Esophagus squamous epithelium (tissue), 4 donors: Measurements from ENCODE around the gene FLT4.

ENCODE experiments used
- POLR2A ChIP-seq, 4 donors: fragments of 450-650 bp; IDR thresholded peaks; one replicate each; pipeline ENCODE4 v1.6.1; 2017; ENCODE audit warnings: antibody characterized with exemption in 4 of 4, mild to moderate bottlenecking in 4 of 4, moderate library complexity in 3 of 4
- TF ChIP-seq, protein P1 (sequence below), 6 experiments: fragments of 450-650 bp in 4 of 6; fragments of 200-600 bp in 2 of 6; sonication (generic) in 2 of 6; IDR thresholded peaks; one replicate each; pipeline ENCODE4 v1.5.1; 2016 to 2019; ENCODE audit warnings: antibody characterized with exemption in 6 of 6, mild to moderate bottlenecking in 4 of 6, moderate library complexity in 4 of 6

DNA sequence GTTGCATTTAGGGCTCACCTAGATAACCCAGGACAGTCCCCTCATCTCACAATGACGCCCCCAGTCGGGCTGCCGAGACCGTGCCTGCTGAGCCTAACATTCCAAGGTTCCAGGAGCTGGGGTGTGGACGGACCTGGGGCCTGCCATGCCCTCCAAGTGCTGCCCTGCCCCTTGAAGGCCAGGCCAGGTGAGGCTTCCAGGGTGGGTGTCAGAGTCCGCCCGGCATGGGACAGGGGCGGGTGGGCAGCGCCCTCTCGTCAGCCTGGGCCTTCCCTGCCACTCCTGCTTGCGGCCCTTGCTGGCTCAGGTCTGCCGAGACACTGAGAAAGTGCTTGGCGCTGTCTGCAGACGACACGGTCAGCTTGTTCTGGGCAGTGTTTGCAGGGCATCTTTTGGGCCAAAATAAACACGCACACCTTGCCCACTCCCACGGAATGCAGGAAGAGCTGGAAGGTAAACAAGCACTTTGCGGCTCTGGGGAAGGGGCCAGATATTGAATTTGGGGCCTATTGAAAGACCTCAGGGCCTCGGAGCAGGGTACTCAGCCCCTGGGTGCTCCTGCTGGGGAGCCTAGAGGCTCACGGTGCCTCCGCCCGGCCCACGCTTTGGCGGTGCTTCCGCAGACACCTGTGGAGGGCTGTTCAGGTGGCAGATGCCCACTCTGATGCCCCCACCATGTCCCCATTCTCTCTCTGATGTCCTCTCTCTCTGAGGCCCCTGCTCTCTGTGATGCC lies 53.9 kb downstream of the FLT4 start:
- TF ChIP-seq, protein P1, sequence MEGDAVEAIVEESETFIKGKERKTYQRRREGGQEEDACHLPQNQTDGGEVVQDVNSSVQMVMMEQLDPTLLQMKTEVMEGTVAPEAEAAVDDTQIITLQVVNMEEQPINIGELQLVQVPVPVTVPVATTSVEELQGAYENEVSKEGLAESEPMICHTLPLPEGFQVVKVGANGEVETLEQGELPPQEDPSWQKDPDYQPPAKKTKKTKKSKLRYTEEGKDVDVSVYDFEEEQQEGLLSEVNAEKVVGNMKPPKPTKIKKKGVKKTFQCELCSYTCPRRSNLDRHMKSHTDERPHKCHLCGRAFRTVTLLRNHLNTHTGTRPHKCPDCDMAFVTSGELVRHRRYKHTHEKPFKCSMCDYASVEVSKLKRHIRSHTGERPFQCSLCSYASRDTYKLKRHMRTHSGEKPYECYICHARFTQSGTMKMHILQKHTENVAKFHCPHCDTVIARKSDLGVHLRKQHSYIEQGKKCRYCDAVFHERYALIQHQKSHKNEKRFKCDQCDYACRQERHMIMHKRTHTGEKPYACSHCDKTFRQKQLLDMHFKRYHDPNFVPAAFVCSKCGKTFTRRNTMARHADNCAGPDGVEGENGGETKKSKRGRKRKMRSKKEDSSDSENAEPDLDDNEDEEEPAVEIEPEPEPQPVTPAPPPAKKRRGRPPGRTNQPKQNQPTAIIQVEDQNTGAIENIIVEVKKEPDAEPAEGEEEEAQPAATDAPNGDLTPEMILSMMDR (IDR thresholded peaks at IDR 0.05), result no peak
- TF ChIP-seq POLR2A (IDR thresholded peaks at IDR 0.05), result no peak
